NCI-H345 treated with DMSO at 0.1 percent for 48 hours (cell line): ENCODE data around the gene TRIM17.
"Not testable (repeated sequence)": the region's sequence is repeated elsewhere in the genome, so short reads cannot be mapped to it uniquely, and the experiment has no call there.

Source experiments
- DNase-seq: peaks from one replicate; lab custom pipeline; 2025; ENCODE audit not compliant: unreplicated experiment; lab: John Stamatoyannopoulos, UW

TRIM17 gene

GRCh38 chr1:228450200-228450599 lies 33.5 kb upstream of the TRIM17 start:
- DNase-seq: no peak

- DNase-seq: no peak
These were observed 31.7 kb upstream of the TRIM17 start for GRCh38 chr1:228448372-228448771.

GRCh38 chr1:228446852-228447251 lies 30.2 kb upstream of the TRIM17 start:
- no peak for DNase-seq

- no peak for DNase-seq
These were observed 29.4 kb upstream of the TRIM17 start for GRCh38 chr1:228445843-228446650.

GRCh38 chr1:228445490-228445842 lies 28.8 kb upstream of the TRIM17 start:
- DNase-seq: no peak

GRCh38 chr1:228443395-228443794 lies 26.7 kb upstream of the TRIM17 start:
- no peak for DNase-seq

GRCh38 chr1:228440761-228441500 lies 24.3 kb upstream of the TRIM17 start:
- DNase-seq: no peak

- no peak for DNase-seq
These were observed 21.6 kb upstream of the TRIM17 start for GRCh38 chr1:228438266-228438665.

GRCh38 chr1:228437424-228437962 lies 20.8 kb upstream of the TRIM17 start:
- no peak for DNase-seq

GRCh38 chr1:228434689-228435088 lies 18.0 kb upstream of the TRIM17 start:
- no peak for DNase-seq

GRCh38 chr1:228433337-228434053 lies 16.8 kb upstream of the TRIM17 start:
- not testable (repeated sequence) for DNase-seq

GRCh38 chr1:228430243-228430642 lies 13.6 kb upstream of the TRIM17 start:
- no peak for DNase-seq

GRCh38 chr1:228429698-228430097 lies 13.0 kb upstream of the TRIM17 start:
- no peak for DNase-seq

- peak; percentile 76 for DNase-seq
These were observed 12.3 kb upstream of the TRIM17 start for GRCh38 chr1:228429007-228429406.

- DNase-seq: no peak
These were observed 11.8 kb upstream of the TRIM17 start for GRCh38 chr1:228428412-228428811.

- DNase-seq: no peak
These were observed 10.0 kb upstream of the TRIM17 start for GRCh38 chr1:228426518-228427175.

GRCh38 chr1:228424685-228425660 lies 8.3 kb upstream of the TRIM17 start:
- DNase-seq: no peak

- DNase-seq: no peak
These were observed 6.9 kb upstream of the TRIM17 start for GRCh38 chr1:228423404-228424053.
